GM12891 (cell line): ENCODE results near the gene PDCL2.
"Not testable (repeated sequence)": the region's sequence is repeated elsewhere in the genome, so short reads cannot be mapped to it uniquely, and the experiment has no call there.

Experiments used
- DNase-seq: peaks from one replicate; pipeline ENCODE4 v3.0.0; 2011; ENCODE audit warnings: low spot score; ENCODE audit not compliant: insufficient read length
- FAIRE-seq: peaks from 2 replicates; lab custom pipeline; 2011; peaks lifted over from hg19 to GRCh38; lab: Jason Lieb, UNC
- PAX5 ChIP-seq: IDR thresholded peaks from 2 replicates; pipeline ENCODE4 v1.6.1; 2011; ENCODE audit warnings: low read length, moderate library complexity, mild to moderate bottlenecking; ENCODE audit not compliant: insufficient read depth, severe bottlenecking
- POLR2A ChIP-seq: IDR thresholded peaks from 2 replicates; pipeline ENCODE4 v1.6.1; 2011; ENCODE audit warnings: low read depth, low read length, control low read depth
- POLR2AphosphoS5 ChIP-seq: IDR thresholded peaks from 2 replicates; pipeline ENCODE4 v1.6.1; 2011; ENCODE audit warnings: low read depth, low read length, control low read depth
- POU2F2 ChIP-seq: IDR thresholded peaks from 2 replicates; pipeline ENCODE4 v1.6.1; 2011; ENCODE audit warnings: low read depth, mild to moderate bottlenecking, control low read depth, low read length, moderate library complexity
- SPI1 ChIP-seq: IDR thresholded peaks from 2 replicates; pipeline ENCODE4 v1.6.1; 2011; ENCODE audit warnings: low read depth, low read length, control low read depth
- TAF1 ChIP-seq: IDR thresholded peaks from 2 replicates; pipeline ENCODE4 v1.6.1; 2011; ENCODE audit warnings: low read depth, low read length, control low read depth

Gene PDCL2

DNA sequence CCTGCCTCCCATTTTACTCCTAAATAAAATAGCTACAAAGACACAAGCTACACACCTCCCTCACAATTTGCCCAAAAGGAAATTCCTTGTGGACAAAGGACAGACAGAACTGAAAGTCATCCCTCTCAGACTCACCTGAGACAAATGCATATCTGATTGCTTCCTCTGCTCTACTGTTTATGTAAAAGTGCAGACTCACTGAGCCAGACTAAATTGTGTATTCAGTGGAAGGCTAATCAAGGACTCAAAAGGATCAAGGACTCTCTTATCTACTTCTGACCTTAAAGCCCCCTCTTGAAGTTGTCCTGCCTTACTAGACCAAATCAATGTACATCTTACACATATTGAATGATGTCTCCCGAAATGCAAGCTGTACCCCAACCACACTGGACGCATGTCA, 3.9 kb downstream of the PDCL2 start:
- DNase-seq, result no peak
- TF ChIP-seq PAX5 (no peak), POLR2AphosphoS5 (no peak), POLR2A (no peak), TAF1 (no peak), POU2F2 (no peak), SPI1 (no peak)
- no peak for FAIRE-seq

DNA sequence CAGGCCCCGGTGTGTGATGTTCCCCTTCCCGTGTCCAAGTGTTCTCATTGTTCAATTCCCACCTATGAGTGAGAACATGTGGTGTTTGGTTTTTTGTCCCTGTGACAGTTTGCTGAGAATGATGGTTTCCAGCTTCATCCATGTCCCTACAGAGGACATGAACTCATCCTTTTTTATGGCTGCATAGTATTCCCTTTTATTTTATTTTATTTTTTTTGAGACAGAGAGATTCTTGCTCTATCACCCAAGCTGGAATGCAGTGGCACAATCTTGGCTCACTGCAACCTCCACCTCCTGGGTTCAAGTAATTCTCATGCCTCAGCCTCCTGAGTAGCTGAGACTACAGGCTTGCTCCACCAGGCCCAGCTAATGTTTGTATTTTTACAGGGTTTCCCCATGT, 9.3 kb downstream of the PDCL2 start:
- not testable (repeated sequence) for FAIRE-seq, DNase-seq

DNA sequence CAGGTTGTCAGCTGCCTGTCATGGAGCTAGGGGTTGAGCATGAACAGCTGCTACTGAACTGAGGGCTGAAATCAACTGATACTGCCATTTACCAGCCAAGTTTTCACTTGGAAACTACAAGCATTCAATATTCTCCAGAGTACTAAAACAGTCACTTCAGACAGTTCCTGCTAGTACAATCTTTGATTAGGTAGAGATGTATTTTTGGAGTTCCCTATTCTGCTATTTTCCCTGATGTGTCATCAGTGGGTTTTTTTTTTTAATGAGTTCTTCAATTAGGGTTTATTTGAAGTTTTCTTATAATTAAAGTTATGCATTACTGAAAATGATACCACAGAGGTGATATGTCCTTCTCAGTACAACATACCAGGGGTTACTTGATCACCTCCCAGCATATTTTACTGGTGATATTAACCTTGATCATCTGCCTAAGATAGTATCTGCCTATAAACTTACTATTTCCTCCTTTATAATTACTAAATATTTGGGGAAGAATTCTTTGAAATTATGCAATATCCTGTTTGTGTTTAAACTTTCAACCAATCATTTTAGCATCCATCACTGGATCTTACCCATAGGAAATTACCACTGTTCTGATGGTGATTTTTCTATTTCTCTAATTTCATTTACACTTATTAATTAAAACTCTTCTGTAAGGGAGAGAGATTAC, 13.6 kb downstream of the PDCL2 start:
- TF ChIP-seq TAF1, result no peak
- no peak for FAIRE-seq
- DNase-seq, result no peak

DNA sequence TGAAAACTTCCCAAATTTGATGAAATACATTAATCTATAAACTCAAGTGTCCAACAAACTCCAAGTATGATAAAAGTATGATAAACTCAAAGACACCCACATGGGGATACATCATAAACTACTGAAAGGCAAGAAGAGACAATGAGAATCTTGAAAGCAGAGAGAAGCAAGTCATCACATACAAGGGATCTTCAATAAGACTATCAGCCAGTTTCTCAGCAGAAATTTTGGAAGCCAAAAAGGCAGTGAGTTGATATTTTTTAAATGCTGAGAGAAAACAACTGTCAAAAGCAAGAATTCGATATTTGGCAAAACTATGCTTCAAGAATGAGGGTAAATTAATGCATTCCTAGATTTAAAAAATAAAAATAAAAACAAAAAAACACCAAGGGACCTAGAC, 16.5 kb downstream of the PDCL2 start:
- no peak for TF ChIP-seq SPI1
- TF ChIP-seq TAF1, result no peak
- TF ChIP-seq POLR2A, result no peak
- TF ChIP-seq POU2F2, result no peak
- TF ChIP-seq POLR2AphosphoS5, result no peak
- no peak for TF ChIP-seq PAX5
- DNase-seq, result no peak
- FAIRE-seq, result no peak

DNA sequence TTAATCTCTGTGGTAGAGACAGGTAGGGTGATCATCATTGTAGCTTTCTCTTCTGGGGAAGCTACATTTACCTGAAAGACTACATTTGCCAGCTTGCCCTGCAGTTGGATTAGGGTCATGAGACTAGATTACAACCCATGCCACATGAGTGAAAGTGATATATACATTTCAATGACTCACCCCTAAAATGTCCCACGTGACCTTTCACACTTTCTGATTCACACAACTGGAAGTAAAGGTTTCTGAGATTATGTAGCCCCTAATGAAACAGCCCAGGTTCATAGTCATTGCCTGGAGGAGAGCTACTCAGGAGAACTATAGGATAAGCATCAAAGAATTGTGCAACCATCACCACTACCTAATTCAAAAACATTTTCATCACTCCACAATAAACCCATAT, 17.8 kb downstream of the PDCL2 start:
- no peak for DNase-seq
- TF ChIP-seq POU2F2 (no peak), TAF1 (no peak), SPI1 (no peak), PAX5 (no peak), POLR2A (no peak)
- no peak for FAIRE-seq

DNA sequence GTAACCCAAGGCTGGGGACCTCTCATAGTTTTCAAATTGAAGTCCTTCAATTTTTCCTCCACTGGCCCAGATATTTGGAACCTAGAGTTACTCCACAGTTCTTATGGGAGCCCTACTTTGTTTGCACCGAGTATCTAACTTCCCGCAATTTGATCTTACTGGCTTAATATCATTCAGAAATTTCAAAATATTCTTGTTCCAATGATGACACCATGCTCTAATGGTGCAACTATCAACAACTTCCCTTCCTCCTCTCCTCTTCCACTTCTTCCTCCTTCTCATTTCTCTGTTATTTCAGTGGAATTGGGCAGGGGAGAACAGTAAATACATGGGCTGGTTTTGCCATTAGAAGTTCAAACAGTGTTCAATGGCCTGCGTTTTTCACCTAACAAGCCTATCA, 20.2 kb downstream of the PDCL2 start:
- TF ChIP-seq TAF1, result no peak
- no peak for TF ChIP-seq POLR2A
- no peak for TF ChIP-seq PAX5
- no peak for TF ChIP-seq SPI1
- no peak for TF ChIP-seq POU2F2
- TF ChIP-seq POLR2AphosphoS5, result no peak
- FAIRE-seq (no peak), DNase-seq (no peak)

DNA sequence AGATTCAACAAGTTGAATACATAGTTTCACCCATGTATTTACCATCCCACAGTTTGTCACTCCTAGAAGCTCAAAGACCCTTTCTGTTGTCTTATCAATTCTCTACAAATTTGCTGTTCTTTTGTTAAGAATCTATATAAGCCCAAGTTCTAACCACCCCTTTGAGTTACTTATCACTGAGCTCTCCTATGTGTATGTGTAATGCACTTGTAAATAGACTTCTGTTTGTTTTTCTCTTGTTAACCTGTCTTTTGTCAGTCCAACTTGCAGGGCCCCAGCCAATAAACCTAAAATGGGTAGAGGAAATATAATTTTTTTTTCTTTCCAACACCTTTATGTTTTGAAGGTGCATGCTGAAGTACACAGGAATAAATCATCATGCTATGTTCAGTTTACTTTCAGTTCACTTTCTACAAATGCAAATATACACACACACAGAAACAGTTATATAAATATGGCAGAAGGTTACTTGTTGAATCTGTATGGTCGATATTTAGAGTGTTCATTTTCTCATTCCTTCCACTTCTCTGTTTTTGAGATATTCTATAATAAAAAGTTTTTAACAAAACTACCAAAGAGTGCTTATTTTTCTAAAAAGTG, 23.0 kb downstream of the PDCL2 start:
- TF ChIP-seq PAX5 (no peak), POU2F2 (no peak), SPI1 (no peak)
- DNase-seq (no peak), FAIRE-seq (no peak)

DNA sequence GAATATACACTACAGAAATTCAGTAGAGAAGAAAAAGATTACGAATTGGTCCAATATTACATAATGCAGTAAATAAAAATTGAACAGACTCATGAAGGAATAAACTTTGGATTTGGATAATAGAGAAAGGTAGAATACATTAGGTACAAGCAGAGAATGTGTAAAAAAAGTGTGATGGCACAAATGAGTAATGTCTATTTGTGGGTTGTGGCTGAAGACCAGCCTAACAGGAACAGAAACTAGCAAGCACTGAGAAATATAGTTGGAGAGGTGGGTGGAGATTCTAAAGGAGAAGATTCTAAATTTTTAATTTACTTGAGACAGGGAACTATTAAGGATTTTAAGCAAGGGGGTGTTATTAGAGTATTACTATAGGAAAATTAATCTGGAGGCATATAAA, 30.2 kb downstream of the PDCL2 start:
- DNase-seq, result no peak
- FAIRE-seq, result peak; percentile 13
- TF ChIP-seq PAX5 (no peak), SPI1 (peak; percentile 97)

DNA sequence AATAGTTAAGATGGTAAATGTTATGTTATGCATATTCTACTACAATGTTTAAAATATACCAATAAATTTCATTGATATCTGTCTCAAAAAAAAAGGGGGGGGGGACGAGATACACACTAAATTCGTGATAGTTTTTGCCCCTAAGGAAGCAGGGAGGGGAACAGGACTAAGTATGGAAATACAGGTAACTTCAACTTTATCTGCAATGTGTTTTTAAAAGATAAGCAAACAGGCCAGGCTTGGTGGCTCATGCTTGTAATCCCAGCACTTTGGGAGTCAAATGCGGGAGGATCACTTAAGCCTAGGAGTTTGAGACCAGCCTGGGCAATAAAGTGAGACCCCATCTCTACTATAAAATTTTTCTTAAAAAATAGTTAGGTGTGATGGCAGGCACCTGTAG, 31.9 kb downstream of the PDCL2 start:
- DNase-seq (no peak), FAIRE-seq (no peak)
- TF ChIP-seq SPI1, result no peak
- no peak for TF ChIP-seq POLR2AphosphoS5
- no peak for TF ChIP-seq PAX5
- no peak for TF ChIP-seq TAF1
- TF ChIP-seq POU2F2, result no peak
- TF ChIP-seq POLR2A, result no peak

DNA sequence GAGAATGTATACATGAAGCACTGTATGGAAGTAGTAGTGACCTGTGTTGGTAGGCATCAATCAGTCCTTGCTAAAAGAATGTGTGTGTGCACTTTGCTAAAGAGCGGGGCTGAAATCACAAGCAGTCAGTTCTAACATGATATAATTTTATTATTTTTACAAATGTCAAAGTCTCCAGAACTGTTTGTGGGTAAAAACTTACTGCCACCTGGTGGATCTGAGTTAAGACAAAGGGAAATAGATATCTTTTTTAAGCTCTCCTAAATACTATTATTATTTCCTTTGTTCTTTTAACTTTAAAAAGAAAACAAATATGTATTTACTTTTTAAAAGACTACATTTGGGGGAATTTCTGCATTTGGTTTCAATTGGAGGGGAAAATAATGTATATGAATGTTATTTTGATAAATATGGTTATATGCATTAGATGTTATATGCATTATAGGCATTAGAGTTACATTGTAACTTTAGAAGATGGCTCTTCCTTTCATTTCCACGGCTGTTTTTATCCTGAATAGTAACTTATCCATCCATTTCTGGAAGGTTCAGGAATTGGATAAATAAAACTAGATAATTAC, 37.5 kb downstream of the PDCL2 start:
- no peak for TF ChIP-seq TAF1
- TF ChIP-seq POLR2A, result no peak
- no peak for TF ChIP-seq POLR2AphosphoS5
- TF ChIP-seq SPI1, result no peak
- TF ChIP-seq POU2F2, result no peak
- TF ChIP-seq PAX5, result no peak
- DNase-seq (no peak), FAIRE-seq (no peak)

DNA sequence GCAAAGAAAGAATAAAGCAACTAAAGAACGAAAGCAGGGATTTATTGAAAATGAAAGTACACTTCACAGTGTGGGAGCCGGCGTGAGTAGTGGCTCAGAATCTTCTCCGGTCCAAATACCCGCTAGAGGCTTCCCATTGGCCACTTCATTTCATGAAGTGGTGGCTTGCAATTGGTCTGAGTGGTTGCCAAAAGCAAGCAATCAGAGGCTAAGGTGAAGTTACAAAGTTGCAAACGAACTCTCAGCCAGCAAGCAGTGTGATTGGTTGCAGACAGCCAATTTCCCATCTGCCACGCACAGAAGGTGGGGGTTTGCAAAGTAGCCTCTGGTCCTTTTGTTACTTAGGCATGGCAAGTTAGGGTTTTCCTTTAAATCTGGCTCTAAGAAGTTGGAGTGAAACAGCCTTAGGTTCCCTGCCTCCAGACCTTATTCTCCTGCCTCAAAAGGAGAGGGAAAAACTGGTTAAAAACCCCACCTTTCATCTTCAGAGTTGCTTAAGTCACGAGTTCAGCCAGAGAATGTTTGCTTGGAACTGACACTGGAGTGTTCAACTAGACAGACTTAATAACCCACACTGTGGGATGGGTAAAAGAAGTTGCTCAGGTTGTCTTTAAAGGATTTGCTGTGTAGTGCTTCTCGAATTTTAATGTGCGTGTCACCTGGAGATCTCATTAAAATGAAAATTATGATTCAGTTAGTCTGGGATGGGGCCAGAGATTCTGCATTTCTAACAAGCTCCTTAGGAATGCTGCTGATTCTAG, 38.4 kb downstream of the PDCL2 start:
- DNase-seq, result no peak
- no peak for FAIRE-seq
- TF ChIP-seq POLR2A, result no peak
- no peak for TF ChIP-seq TAF1
- TF ChIP-seq POLR2AphosphoS5, result no peak
- TF ChIP-seq PAX5, result no peak
- no peak for TF ChIP-seq SPI1
- no peak for TF ChIP-seq POU2F2

DNA sequence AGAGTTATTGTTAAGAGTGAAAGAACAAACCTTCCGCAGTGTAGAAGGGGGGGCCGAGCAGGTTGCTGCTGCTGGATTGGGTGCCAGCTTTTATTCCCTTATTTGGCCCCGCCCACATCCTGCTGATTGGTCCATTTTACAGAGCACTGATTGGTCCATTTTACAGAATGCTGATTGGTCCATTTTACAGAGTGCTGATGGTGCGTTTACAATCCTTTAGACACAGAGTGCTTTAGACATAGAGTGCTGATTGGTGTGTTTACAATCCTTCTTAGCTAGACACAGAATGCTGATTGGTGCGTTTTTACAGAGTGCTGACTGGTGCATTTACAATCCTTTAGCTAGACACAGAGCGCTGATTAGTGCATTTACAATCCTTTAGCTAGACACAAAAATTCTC, 40.1 kb downstream of the PDCL2 start:
- FAIRE-seq, DNase-seq: not testable (repeated sequence)
